Measurements from ENCODE around the gene DGCR2.

DGCR2 gene

DNA sequence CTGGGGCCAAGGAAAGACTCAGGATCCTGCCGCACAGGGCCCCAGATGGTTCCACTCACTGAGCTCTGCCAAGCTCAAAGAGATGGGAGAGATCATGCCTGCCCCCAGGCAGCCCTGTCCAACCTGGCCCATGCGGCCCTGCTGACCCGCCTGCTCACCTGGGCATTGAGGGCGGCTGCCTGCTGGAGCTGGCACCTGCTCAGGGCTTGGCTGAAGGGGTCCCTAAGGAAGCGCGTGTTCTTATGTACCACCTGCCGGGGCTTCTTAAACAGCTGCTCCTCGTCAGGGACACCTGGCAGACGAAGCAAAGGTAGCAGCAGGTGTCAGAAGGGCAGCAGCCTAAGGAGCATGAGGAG lies 16.8 kb upstream of the DGCR2 start:
- Histone ChIP-seq H3K4me3 (ENCODE audit: low read length) (no peak overlapping the region), H3K4me1 (ENCODE audit: control insufficient read depth, insufficient read depth, low read length) (no peaks in the 10 kb centered on the region), H3K27me3 (ENCODE audit: control insufficient read depth, insufficient read depth, low read length) (no peaks in the 10 kb centered on the region), H3K9ac (ENCODE audit: low read length) (no peak overlapping the region), H3K27ac (ENCODE audit: low read depth, low read length) (no peak overlapping the region), H3K36me3 (ENCODE audit: control insufficient read depth, insufficient read depth, low read length) (peaks cover 60% of the 10 kb centered on the region)

- no peak overlapping the region for H3K4me3 ChIP-seq (ENCODE audit: low read length)
- no peak overlapping the region for H3K9ac ChIP-seq (ENCODE audit: low read length)
- H3K27ac ChIP-seq (ENCODE audit: low read depth, low read length), result no peak overlapping the region
- H3K4me1 ChIP-seq (ENCODE audit: control insufficient read depth, insufficient read depth, low read length), result no peaks in the 10 kb centered on the region
- no peaks in the 10 kb centered on the region for H3K27me3 ChIP-seq (ENCODE audit: control insufficient read depth, insufficient read depth, low read length)
- peaks cover 63% of the 10 kb centered on the region for H3K36me3 ChIP-seq (ENCODE audit: control insufficient read depth, insufficient read depth, low read length)
Measured at GRCh38 chr22:19138217-19139000, 16.2 kb upstream of the DGCR2 start.

DNA sequence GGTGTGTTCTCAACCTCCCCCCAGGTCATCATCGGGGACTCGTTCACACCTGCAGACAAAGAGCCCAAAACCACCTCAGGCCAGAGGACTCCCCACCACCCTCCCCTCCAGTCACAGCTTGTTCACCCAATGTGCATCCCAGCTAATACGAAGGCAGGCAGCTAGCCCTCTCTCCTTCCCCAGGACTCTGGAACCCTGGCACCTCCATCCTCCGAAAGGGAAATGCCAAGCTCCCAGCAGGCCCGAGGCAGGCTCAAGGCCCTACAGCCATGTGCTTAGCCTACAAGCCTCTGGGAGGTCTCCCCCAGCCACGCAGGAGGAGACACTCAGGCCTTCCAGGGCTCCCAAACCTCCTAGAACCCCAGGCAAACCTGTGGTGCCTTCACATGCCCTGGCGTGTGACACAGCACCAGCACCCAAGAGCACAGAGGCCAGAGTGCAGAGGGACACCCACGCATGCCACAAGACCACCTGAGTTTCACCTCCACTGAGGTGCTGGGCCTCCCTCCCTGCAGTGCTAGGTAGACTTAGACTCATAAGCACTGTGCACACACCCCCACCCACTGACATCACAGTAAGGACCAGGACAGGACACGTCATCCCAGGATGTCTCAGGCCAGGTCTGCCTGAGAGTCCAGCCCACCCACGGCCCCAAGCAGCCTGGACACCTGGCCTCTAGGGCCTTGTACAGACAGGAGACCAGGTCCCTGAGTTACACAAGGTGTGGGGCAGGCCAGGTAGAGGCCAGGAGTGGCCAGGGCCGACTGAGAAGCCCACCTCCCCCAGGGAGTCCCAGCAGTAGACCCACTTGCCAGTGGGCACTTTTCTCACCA lies 15.4 kb upstream of the DGCR2 start:
- no peak overlapping the region for H3K27ac ChIP-seq (ENCODE audit: low read depth, low read length)
- no peaks in the 10 kb centered on the region for H3K4me1 ChIP-seq (ENCODE audit: control insufficient read depth, insufficient read depth, low read length)
- H3K4me3 ChIP-seq (ENCODE audit: low read length), result no peak overlapping the region
- no peaks in the 10 kb centered on the region for H3K27me3 ChIP-seq (ENCODE audit: control insufficient read depth, insufficient read depth, low read length)
- H3K9ac ChIP-seq (ENCODE audit: low read length), result no peak overlapping the region
- H3K36me3 ChIP-seq (ENCODE audit: control insufficient read depth, insufficient read depth, low read length), result peaks cover 63% of the 10 kb centered on the region

GRCh38 chr22:19136915-19137314 lies 14.7 kb upstream of the DGCR2 start:
- Histone ChIP-seq H3K27ac (ENCODE audit: low read depth, low read length) (no peak overlapping the region), H3K27me3 (ENCODE audit: control insufficient read depth, insufficient read depth, low read length) (no peaks in the 10 kb centered on the region), H3K4me3 (ENCODE audit: low read length) (no peak overlapping the region), H3K36me3 (ENCODE audit: control insufficient read depth, insufficient read depth, low read length) (peaks cover 56% of the 10 kb centered on the region), H3K4me1 (ENCODE audit: control insufficient read depth, insufficient read depth, low read length) (no peaks in the 10 kb centered on the region), H3K9ac (ENCODE audit: low read length) (no peak overlapping the region)

GRCh38 chr22:19134874-19135273 lies 12.7 kb upstream of the DGCR2 start:
- no peak overlapping the region for H3K27ac ChIP-seq (ENCODE audit: low read depth, low read length)
- H3K9ac ChIP-seq (ENCODE audit: low read length), result no peak overlapping the region
- H3K4me3 ChIP-seq (ENCODE audit: low read length), result no peak overlapping the region
- no peaks in the 10 kb centered on the region for H3K27me3 ChIP-seq (ENCODE audit: control insufficient read depth, insufficient read depth, low read length)
- H3K36me3 ChIP-seq (ENCODE audit: control insufficient read depth, insufficient read depth, low read length), result peaks cover 43% of the 10 kb centered on the region
- no peaks in the 10 kb centered on the region for H3K4me1 ChIP-seq (ENCODE audit: control insufficient read depth, insufficient read depth, low read length)

DNA sequence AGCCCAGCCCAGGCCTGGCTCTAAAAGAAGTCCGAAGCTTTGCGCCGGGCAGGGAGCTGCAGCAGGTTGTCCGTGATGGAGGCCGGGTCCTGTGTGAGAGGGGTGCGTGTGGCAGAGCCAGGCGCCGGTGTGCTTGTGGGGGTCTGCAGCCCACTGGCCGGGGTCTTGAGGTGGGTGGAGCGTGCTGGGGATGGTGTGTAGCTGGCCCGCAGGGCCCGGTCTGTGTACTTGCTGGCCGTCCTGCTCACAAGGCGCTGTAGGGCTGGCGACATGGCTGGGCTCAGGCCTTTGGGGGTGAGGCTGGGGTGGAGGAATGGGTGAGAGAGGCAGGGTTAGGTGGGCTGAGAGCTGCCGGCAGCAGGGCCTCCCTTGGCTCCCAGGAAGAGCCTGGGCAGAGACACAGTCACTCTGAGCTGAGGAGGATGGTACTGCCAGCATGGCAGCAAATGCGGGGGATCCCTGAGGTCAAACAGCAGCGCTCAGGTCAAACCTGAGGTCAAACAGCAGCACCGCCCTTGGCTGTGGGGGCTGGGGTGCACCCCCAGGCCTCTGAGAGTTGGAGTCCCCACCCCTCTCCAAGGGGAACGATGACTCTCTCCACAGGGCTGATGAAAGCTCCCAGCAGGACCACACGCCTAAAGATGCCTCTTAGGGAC lies 12.1 kb upstream of the DGCR2 start:
- Histone ChIP-seq H3K4me3 (ENCODE audit: low read length) (no peak overlapping the region), H3K9ac (ENCODE audit: low read length) (no peak overlapping the region), H3K27ac (ENCODE audit: low read depth, low read length) (no peak overlapping the region), H3K4me1 (ENCODE audit: control insufficient read depth, insufficient read depth, low read length) (no peaks in the 10 kb centered on the region), H3K27me3 (ENCODE audit: control insufficient read depth, insufficient read depth, low read length) (no peaks in the 10 kb centered on the region), H3K36me3 (ENCODE audit: control insufficient read depth, insufficient read depth, low read length) (peaks cover 37% of the 10 kb centered on the region)

GRCh38 chr22:19133561-19133960 lies 11.3 kb upstream of the DGCR2 start:
- no peaks in the 10 kb centered on the region for H3K4me1 ChIP-seq (ENCODE audit: control insufficient read depth, insufficient read depth, low read length)
- H3K27ac ChIP-seq (ENCODE audit: low read depth, low read length), result no peak overlapping the region
- peaks cover 30% of the 10 kb centered on the region for H3K36me3 ChIP-seq (ENCODE audit: control insufficient read depth, insufficient read depth, low read length)
- H3K9ac ChIP-seq (ENCODE audit: low read length), result no peak overlapping the region
- no peak overlapping the region for H3K4me3 ChIP-seq (ENCODE audit: low read length)
- H3K27me3 ChIP-seq (ENCODE audit: control insufficient read depth, insufficient read depth, low read length), result no peaks in the 10 kb centered on the region

- Histone ChIP-seq H3K27me3 (ENCODE audit: control insufficient read depth, insufficient read depth, low read length) (no peaks in the 10 kb centered on the region), H3K9ac (ENCODE audit: low read length) (no peak overlapping the region), H3K4me3 (ENCODE audit: low read length) (no peak overlapping the region), H3K4me1 (ENCODE audit: control insufficient read depth, insufficient read depth, low read length) (no peaks in the 10 kb centered on the region), H3K27ac (ENCODE audit: low read depth, low read length) (no peak overlapping the region), H3K36me3 (ENCODE audit: control insufficient read depth, insufficient read depth, low read length) (peaks cover 26% of the 10 kb centered on the region)
Measured at GRCh38 chr22:19132693-19133400, 10.6 kb upstream of the DGCR2 start.

DNA sequence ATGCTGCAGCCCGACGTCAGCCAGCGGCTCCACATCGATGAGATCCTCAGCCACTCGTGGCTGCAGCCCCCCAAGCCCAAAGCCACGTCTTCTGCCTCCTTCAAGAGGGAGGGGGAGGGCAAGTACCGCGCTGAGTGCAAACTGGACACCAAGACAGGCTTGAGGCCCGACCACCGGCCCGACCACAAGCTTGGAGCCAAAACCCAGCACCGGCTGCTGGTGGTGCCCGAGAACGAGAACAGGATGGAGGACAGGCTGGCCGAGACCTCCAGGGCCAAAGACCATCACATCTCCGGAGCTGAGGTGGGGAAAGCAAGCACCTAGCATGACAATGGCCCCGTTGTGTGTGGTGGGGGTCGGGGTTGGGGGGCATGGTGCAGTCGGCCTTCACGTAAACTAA lies 9.9 kb upstream of the DGCR2 start:
- Histone ChIP-seq H3K36me3 (ENCODE audit: control insufficient read depth, insufficient read depth, low read length) (peaks cover 19% of the 10 kb centered on the region), H3K27ac (ENCODE audit: low read depth, low read length) (no peak overlapping the region), H3K4me1 (ENCODE audit: control insufficient read depth, insufficient read depth, low read length) (no peaks in the 10 kb centered on the region)

DNA sequence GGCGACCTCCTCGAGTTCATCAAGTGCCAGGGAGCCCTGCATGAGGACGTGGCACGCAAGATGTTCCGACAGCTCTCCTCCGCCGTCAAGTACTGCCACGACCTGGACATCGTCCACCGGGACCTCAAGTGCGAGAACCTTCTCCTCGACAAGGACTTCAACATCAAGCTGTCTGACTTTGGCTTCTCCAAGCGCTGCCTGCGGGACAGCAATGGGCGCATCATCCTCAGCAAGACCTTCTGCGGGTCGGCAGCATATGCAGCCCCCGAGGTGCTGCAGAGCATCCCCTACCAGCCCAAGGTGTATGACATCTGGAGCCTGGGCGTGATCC lies 9.4 kb upstream of the DGCR2 start:
- Histone ChIP-seq H3K4me3 (ENCODE audit: low read length) (no peak overlapping the region), H3K36me3 (ENCODE audit: control insufficient read depth, insufficient read depth, low read length) (peaks cover 16% of the 10 kb centered on the region), H3K27ac (ENCODE audit: low read depth, low read length) (no peak overlapping the region), H3K4me1 (ENCODE audit: control insufficient read depth, insufficient read depth, low read length) (no peaks in the 10 kb centered on the region), H3K9ac (ENCODE audit: low read length) (no peak overlapping the region), H3K27me3 (ENCODE audit: control insufficient read depth, insufficient read depth, low read length) (no peaks in the 10 kb centered on the region)

More for the DNA sequence above, 9.9 kb upstream of the DGCR2 start:
- Histone ChIP-seq H3K4me3 (ENCODE audit: low read length) (no peak overlapping the region), H3K27me3 (ENCODE audit: control insufficient read depth, insufficient read depth, low read length) (no peaks in the 10 kb centered on the region), H3K9ac (ENCODE audit: low read length) (no peak overlapping the region)

- Histone ChIP-seq H3K27me3 (ENCODE audit: control insufficient read depth, insufficient read depth, low read length) (no peaks in the 10 kb centered on the region), H3K36me3 (ENCODE audit: control insufficient read depth, insufficient read depth, low read length) (peaks cover 16% of the 10 kb centered on the region), H3K9ac (ENCODE audit: low read length) (no peak within 1 kb of the TSS), H3K4me1 (ENCODE audit: control insufficient read depth, insufficient read depth, low read length) (no peaks in the 10 kb centered on the region), H3K27ac (ENCODE audit: low read depth, low read length) (no peak within 1 kb of the TSS), H3K4me3 (ENCODE audit: low read length) (no peak within 1 kb of the TSS)
Measured at GRCh38 chr22:19130959-19131684, 8.9 kb upstream of the DGCR2 start, which contains the start of gene TSSK2. TSS of gene TSSK2 (plus strand) at chr22:19131308. CDS start at chr22:19131400, 92 bp downstream.

All from rectal smooth muscle tissue (tissue), 1 donor.